HL-60/S4 treated with phorbol 12-myristate 13-acetate at 8.2 ng/mL for 4 days and 3 days (cell line): ENCODE results near the gene LHX5.

Source experiments
- in situ Hi-C: fragments of 300-500 bp; cut with MboI; formaldehyde crosslinking; loops from 2 replicates; pipeline ENCODE4 v1.15.0; 2022; ENCODE audit warnings: low sequenced_read_pairs

Gene LHX5

DNA sequence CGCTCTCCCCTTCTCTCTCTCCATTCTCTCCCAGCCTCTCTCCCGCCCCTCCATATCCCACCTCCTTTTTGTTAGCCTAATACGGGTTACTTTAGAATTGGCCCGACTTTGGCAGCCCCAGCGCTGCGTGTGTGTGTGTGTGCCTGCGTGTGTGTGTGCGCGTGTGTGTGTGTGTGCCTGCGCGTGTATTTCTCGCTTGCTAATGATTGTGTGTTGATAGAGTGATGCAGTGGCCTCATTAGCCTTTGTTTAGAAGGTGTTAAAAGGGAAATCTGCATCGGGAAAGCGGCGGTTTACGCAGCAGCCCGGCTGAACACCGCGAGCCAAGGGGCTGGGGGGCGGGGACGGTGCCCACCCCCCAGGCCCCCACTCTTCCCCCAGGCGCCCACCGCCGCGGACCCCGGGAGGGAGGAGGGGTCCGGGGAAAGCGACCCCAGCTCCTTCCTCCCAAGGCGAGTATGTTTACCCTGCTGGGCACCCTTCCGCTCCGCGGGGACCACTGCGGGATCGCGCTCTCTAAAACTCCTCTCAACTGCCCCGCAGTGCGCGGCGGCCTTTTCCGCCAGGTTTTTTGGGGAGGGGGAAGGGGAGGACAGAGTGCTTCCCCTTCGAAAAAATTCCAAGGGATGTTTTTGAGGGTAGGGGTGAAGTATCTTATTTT, 6.8 kb upstream of the LHX5 start:
- in situ Hi-C loops: no loop called here

DNA sequence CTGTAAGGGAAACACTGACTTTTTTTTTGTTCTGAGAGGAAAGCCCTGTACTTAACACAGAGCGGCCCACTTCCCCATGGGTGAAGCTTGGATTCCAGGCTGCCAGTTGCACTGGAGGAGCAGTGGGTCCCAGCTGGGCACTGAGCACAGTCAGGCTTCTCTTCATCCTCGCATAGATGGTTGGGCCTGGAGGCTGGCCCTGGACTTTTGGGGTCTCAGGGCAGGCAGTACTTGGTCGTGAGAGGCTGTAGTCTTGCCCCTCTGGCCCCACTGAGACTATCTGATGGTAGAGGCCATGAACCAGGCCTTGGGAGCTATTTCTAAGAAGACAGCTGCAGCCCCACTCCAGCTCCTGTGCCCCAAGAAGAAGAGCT, 6.2 kb upstream of the LHX5 start:
- in situ Hi-C loops: no loop called here

DNA sequence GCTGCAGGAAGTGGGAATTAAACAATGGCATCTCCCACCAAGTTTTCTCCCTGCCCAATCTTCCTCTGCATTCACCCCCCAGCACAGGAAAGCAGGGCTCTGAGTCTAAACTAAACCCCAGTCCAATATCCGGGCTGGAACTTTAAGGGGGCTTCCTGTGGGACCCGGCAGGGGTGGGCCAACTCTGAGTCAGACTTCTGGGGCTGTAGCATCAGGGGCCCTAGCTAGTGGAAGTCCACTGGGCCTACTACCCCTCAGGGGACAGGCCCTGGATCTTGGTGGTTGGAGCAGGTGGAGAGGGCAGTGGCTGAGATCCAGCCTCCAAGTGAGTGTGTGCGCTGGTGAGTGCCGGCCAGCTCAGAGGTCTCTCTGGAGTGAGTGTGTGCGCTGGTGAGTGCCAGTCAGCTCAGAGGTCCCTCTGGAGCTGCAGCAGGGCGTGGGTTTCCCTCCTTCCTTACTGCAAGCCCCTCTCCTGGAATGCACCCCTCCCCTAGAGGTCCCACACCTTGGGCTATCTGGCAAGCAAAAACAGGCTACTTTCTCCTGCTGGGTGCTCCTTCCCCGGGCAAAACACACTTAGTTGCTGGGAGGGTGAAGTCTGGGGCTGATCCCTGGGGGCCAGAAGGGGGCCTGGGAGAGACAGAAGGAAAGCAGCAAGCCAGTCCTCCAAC, 5.6 kb upstream of the LHX5 start:
- in situ Hi-C loops: no loop called here

DNA sequence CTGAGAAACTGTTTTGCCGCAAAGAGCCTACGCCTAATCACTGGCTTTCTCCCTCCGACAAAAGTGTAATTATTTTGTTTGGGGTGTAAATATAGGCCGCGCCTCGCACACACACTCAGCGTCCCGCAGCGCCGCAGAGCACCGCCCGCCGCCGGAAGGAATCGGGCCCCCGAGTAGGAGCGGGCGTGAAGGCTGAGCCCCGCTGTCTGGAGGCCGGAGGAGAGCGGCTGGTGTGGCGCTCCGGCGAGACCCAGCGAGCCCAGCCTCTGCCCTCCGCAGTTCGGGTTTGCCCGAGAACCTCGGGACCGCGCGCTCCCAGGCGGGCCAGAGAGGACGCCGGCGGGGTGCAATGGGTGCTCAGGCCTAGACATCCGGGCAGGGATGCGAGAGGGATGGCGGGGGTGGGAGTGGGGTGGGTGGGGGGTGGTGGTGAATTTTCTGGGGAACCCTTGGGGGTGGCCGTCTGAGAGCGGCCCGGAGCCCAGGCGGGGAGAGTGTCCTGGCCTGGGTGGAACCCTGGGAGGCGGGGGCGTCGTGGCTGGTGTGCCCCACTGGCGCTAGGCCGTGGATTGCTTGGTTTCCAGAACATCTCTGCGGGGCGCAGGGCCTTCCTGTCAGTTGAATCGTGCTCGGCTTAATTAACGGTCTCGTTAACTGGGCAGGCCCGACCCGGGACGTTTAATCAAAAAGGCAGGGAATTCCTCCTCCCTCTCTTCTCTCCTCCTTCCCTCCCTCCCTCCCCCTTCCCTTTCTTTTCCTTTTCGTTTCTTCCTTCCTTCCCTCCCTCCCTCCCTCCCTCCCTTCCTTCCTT, 4.7 kb upstream of the LHX5 start:
- in situ Hi-C loops: no loop called here

DNA sequence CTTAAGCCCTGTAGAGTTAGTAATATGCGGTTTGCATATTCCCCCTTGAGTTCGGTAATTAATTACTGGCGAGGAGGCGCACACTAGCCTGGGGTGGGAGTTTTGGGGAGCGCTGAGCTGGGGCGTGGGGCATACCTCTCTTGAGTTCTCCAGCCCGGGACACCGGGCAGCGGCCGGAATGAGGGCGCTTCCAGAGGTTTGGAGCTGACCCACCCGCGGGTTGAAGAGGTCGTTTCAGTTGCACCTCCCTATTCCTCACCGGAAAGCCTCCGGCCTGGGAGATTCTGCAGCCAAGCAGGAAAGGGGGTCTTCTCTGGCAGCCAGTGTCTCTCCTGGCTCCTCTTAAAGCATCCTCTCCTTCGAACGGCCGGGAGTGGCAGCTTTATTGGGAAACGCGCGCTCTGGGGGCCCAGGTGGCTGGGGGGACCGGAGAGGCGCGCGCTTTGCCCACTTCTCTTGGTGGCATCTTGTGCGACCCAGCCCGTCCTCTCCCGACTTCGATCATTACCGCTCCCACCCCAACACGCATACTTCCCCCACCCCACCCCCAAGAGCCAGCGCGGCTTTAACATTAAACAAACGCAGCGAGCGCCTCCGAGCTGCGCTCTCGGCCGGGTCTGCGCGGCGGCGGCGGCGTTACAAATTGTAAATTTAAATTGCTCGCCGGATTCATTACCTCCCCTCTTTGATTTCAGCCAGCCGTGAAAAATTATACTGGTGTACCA, 3.9 kb upstream of the LHX5 start:
- in situ Hi-C loops: no loop called here

DNA sequence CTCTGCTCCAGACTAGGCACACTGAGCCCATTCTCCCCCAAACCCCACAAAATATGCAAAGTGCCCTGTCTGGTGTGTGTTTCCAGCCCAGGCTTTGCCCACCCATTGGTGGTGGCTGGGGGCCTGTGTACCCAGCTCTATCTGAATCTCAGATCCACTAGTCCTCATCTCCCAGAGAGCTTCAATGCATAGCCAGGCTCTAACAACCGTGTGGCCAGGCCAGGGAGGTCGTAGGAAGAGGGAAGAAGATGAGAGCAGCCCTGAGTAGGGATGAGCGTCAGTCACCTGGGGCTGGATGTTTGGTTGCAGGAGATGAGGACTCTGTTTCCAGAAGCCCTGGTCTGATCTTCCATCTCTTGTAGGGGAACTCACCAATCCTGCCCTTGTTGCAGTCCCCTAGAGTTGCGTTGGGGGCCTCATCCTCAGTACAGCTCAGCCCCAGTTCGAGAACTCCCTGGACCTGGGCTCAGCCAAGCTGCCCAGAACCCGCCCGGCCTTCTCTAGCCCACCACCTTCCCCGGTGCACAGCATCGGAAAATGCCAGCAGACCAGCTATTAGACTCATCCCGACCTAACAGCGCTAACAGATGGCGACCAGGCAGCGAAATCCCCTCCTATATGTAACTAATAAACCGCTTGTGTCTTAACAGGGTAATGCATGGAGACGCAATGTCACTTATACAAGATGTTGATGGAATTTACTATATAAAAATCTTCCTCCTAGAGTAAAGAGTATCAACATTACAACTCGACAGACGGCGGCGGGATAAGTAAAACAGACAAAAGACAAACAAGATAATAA, 3.2 kb upstream of the LHX5 start:
- in situ Hi-C loops: no loop called here

DNA sequence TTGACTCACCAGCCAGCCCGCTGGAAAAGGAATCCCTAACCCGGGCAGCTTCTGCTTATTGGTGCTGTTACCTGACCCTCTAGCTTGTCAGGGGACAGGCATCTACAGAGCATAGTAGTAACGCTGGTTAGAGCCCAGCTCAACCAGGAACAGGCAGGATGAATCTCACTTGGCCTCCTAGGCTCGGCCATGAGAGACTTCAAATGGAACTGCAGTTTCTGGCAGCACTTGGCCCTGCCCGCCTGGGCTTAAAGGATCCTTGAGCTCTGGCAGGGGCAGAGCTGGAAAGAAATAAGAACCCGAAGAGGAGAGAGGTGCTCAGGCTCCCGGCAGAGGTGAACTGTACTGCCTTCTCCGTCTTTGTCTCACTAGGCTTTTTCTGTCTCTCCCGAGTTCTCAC, 2.3 kb upstream of the LHX5 start:
- in situ Hi-C loops: no loop called here

DNA sequence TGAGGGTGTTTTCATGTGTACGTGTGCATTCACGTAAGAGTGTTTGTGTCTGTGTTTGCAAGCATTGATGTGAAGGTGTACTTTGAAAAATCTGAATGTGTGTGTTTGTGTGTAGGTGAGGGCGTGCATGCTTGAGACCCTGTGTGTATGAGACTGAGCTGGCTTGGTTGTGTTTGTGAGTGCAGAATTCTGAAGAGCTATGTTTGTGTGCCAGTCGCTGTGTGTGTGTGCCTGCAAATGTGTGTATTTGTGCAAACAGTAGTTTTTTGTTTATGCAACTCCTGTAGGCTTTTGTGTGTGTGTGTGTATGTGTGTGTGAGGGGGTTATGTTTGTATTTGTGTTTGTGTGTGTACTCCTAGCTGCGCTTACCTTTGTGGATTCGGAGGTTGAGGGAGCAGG, 1.7 kb upstream of the LHX5 start:
- in situ Hi-C loops: no loop called here

DNA sequence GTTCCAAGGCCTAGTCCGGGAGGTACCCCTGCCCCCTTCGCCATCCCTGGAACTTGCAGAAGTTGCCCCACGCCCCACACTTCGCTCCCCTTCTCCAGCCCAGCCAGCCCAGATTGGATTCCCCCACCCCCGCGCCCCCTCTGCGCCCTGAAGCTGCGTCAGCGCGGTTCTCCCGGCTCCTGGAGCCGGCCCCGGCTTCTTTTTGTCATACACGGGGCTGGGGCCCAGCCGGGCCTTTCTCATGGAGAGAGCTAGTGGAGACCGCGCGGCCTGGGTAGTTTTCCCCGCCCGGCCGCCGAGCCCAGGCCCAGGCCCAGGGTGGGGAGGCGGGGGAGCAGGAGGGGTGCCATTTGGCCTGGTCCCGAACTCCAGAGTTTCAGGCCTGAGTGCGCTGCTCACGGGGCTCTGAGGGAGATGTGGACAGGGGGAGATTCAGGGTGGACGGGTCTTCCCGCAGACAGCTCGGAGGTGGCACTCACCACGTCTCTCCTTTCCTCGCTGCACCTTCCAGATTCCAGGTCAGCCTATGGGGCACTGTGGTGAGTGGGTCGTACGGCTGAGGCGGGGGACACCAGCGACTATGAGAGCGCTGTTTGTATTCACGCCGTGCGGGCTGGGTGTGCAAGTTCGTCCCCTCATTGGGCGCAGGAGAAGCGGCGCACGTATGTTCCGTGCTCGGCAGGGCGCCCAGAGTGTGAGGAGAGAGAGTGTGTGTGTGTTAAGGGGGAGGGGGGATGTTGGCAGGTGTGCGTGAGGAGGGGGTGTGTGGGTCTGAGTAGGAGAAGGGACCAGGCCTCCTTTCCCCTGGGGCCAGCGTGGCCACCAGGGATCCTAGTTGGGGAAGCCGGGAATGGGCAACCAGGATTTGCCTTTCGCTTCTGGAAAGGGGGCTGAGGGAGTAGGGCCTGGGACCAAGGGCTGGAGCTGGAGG, 785 bp upstream of the LHX5 start:
- in situ Hi-C loops: no loop called here

DNA sequence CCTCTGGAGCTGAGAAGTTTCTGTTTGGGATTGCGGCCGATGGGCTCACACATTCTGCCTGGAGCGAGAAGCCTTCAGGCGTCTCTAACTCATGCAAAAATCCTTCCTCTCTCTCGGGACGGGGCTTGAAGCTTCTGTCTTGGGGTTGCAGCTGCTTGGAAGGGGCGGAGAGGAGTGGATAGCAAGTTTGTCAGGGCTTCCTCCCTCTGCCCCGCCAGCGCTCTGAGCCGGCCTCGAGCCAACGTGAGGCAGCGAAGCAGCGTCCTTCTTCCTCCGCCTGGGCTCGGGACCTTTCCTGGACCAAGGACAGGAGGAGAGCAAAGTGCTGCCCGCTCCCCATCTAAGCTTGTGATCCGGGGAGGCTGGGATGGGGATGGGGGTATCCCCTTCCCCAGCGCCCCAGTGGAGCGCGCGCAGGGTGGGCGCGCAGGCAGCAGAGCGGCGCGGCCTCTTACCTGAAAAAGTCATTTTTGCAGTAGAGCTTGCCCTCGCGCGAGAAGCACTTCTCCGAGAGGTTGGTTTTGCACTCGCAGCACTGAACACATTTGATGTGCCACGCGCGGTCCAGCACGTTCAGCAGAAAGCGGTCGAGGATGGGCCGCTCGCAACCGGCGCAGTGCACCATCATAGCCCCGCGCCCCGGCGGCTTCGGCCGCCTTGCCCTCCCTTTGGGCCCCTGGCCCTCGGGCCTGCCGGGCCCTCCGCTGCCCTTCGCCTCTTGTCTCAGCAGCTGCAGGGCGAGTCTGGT, 626 bp downstream of the LHX5 start:
- in situ Hi-C loops: no loop called here

DNA sequence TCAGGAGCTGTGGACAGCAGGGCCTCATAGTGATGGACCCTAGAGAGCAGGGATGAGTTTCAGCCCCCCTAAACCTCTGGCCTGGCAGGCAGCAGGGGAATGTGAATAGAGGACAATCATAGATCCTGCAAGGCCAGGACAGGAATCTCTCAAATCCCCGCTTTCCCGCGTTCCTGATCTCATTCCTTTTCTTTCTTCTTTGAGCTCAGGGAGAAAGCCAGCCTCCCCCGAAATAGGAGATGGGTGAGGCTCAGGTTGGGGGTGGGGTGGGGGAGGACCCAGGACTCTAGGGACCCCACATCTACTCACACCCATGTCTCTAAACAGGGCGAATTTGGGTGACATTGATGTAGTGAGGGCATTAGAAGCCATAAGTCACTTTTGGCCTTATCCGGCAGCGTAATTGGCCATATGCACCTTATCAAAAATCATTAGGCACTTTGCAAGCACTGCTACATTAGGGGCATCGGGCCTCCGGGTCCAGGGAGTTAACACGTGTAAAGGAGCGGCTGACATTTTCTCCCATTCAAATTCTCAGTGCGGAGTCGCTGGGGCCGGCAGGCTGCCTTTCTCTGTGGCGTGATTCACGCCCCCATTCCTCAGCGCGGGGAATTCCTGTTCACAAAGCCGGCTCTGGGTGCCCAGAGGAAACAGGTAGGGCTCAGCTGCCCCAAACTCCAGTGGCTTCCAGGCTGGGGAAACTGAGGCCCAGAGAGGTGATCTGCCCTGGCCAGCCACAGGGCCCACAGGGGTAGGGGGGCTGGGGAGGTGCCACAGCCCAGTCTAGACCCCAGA, 1.5 kb downstream of the LHX5 start:
- in situ Hi-C loops: loop anchor here (10.0 kb wide), 1 partner anchor 445 kb away; no protein-coding TSS in a partner anchor

DNA sequence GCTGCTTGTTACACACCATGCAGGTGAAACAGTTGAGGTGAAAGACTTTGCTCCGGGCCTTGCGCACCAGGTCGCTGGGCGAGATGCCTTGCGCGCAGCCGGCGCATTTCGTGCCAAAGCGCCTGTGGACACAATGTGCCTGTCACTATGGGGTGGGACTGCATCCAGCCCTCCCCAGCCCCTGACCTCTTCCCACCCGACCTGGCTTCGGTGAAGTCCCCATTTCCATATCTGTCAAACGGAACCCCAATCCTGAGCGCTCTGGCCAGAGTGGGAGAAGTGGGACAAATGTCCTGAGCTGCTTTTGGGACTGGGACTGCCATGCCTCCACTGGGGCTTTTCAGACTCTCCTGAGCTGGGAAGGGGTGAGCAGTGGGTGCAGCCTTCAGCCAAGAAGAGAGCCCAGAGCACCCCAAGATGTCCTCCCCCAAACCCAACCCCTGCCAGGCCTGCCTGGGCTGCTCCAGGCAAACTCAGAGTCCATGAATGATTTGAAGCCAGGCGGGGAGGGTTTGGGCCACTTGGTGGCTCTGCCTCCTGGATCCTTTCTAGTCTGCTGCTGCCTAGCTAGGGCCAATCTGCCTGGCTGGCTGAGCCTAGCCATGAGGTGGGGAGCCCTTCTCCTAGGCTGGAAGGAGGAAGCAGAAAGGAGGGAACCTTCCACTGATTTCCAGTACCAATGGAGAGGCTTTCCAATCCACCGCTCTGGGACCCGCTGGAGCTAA, 2.3 kb downstream of the LHX5 start:
- in situ Hi-C loops: loop anchor here (10.0 kb wide), 1 partner anchor 445 kb away; no protein-coding TSS in a partner anchor

DNA sequence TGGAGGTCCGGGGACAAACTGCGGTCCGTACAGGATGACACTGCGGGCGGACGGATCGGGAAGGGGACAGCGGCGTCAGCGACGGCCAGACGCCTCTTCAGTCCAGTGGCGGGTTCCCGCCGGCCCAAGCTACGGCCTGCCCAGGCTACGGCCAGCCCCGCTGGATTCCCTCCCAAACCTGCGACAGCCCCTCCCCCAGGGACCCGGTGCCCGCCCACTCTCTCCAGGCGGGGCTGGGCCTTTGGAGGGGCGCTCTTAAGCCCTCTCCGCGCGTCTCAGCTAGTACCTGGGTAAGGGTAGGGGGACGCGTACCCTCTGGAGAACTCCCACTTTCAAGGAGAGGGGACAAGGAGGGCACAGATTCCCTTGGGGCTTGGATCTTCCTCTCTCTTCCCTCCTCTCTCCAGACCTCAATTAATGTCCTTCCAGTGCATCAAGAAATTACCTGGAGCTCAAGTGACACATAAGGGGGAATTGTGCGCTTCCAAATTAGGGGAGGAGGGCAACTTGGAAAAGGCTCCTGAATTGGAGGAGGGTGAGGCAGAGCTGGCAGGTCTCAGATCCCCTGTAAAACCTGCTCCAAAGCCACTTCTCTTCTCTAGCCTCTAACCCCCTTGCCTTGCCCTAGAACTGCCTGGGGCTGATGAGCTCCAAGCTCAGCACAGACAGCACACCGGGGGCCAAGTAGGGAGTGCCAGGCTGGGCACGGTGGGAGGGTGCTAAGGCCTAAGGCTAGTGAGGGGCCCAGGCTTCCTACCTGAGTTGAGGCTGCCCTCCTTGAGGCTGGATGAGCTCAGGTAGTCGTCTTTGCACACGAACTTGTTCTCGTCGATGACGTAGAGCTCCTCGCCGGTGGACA, 3.1 kb downstream of the LHX5 start:
- in situ Hi-C loops: loop anchor here (10.0 kb wide), 1 partner anchor 446 kb away; no protein-coding TSS in a partner anchor

DNA sequence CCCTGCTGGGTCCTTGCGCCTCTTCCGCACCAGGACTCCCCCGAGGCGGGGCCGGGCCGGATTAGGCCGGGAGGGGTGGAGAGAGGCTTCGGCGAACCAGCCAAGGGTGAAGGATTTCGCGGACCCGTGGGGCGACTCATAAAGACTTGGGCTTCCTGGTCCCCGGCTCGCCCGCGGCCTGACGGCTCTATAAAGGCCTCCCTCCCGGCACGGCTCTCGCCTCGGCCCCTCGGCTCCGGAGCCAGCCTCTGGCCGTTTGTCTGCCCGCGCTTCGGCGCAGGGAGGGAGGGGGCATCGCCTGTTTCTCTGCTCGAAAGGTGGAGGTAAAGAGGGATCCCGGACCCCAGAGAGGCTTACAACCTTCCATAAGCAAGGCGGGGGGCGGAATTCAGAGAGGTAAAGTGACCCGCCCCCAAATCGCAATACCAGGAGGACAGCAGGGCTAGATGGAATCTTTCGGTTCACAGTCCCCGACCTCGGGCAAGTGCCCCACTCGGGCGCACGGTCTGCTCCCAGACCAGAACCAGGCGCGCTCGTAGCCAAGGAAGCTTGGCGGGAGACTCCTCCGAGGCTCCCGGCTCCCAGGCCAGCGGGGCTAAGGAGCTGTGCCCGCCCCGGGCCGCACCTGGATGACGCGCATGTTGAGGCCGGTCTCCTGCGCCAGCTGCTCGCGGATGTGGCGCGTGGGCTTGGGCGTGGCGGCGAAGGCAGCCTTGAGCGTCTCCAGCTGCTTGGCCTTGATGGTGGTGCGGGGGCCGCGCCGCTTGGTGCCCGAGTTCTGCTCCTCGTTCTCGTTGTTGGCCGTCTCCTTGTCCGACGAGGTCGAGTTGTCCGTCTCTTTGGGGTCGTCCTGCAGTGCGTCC, 3.9 kb downstream of the LHX5 start:
- in situ Hi-C loops: loop anchor here (10.0 kb wide), 1 partner anchor 447 kb away; no protein-coding TSS in a partner anchor

DNA sequence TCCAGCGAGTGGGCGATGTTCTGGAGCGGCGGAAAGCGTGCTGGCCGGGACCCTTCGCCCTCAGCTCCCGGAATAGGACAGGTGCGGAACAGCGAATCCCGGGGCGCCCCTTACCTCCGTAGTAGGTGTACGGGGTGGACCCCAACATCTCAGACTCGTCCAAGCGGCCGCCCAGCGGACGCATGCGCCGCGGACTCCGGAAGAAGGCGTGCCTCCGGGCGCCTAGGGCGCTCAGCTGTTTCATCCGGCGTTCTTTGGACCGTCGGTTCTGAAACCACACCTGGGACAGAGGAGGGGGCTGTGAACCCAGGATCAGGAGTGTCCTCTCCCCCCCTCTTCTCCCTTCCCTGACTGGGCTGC, 4.5 kb downstream of the LHX5 start:
- in situ Hi-C loops: loop anchor here (10.0 kb wide), 1 partner anchor 448 kb away; no protein-coding TSS in a partner anchor
